A673 (cell line): ENCODE data around the gene PPP1R3G.

Source experiments
- EZH2 ChIP-seq: fragments of 200-600 bp; sonication (generic); IDR thresholded peaks from 2 replicates; pipeline ENCODE4 v1.6.1; 2017; ENCODE audit warnings: borderline replicate concordance, low read depth, mild to moderate bottlenecking, mixed read lengths, antibody characterized with exemption, low read length; ENCODE audit not compliant: poor library complexity, severe bottlenecking
- TF ChIP-seq, protein P1 (sequence below): fragments of 300-800, 200-600 bp; sonication (generic); conservative IDR thresholded peaks from 2 replicates; pipeline ENCODE4 v1.5.1; 2017; ENCODE audit warnings: low read depth, mild to moderate bottlenecking, antibody characterized with exemption, low read length, moderate library complexity, mixed read lengths

DNA sequence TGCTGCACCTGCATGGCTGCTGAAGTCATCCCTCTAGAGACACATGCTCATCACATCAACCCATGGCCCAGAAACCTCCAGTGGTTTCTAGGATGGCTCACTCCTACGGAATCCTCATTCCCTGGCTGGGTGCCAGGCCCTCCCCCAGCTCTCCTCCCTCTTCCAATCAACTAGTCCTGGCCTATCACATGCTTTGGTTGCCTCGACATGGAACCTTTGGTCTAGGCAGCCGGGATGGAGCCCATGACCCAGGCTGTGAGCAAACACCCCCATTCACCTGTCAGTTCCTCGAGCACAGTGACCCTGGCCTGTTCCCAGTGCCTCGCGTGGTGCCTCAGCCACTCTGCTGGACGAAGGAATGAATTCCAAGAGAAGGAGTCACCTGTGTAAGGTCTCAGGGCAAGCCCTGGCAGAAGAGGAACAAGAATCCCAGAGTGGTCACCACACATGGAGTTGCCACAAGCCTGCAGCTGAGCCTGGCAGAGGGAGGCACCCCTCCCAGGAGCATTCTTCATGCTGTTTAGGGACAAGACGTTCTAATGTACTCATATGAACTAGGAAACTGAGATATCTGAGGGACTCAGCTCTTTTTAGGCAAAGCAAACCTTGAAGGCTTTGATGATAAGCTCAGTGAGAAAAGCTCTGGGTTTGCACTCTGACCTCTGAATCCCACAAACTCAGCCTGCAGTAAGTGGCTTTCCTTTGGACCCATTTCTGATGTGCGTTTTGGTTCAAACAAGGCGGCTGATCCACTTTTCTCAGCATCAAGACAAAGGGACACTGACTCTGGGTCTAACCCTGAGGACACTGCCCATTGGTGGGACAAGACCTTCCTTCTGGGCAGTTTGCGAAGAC lies 40.2 kb downstream of the PPP1R3G start:
- TF ChIP-seq, protein P1, sequence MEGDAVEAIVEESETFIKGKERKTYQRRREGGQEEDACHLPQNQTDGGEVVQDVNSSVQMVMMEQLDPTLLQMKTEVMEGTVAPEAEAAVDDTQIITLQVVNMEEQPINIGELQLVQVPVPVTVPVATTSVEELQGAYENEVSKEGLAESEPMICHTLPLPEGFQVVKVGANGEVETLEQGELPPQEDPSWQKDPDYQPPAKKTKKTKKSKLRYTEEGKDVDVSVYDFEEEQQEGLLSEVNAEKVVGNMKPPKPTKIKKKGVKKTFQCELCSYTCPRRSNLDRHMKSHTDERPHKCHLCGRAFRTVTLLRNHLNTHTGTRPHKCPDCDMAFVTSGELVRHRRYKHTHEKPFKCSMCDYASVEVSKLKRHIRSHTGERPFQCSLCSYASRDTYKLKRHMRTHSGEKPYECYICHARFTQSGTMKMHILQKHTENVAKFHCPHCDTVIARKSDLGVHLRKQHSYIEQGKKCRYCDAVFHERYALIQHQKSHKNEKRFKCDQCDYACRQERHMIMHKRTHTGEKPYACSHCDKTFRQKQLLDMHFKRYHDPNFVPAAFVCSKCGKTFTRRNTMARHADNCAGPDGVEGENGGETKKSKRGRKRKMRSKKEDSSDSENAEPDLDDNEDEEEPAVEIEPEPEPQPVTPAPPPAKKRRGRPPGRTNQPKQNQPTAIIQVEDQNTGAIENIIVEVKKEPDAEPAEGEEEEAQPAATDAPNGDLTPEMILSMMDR: no peak
- TF ChIP-seq EZH2: no peak
